Activated naive CD4-positive, alpha-beta T cell treated with anti-CD3 and anti-CD28 coated beads, Interleukin-2, amount 50 U/mL, for 24 hours (primary cell): Measurements from ENCODE around the gene SGMS2.

Experiments
- H3K27ac Mint-ChIP-seq: one replicate; pipeline ENCODE4 v1.8.0; 2021; ENCODE audit warnings: mild to moderate bottlenecking, mixed read lengths
- H3K27me3 Mint-ChIP-seq: one replicate; pipeline ENCODE4 v1.8.0; 2021; ENCODE audit warnings: mixed read lengths
- H3K36me3 Mint-ChIP-seq: one replicate; pipeline ENCODE4 v1.8.0; 2021; ENCODE audit warnings: mixed read lengths
- H3K4me1 Mint-ChIP-seq: one replicate; pipeline ENCODE4 v1.8.0; 2021; ENCODE audit warnings: mixed read lengths
- H3K4me3 Mint-ChIP-seq: one replicate; pipeline ENCODE4 v1.8.0; 2021; ENCODE audit warnings: mild to moderate bottlenecking, mixed read lengths
- H3K9me3 Mint-ChIP-seq: one replicate; pipeline ENCODE4 v1.8.0; 2021; ENCODE audit warnings: mixed read lengths

The SGMS2 gene

DNA sequence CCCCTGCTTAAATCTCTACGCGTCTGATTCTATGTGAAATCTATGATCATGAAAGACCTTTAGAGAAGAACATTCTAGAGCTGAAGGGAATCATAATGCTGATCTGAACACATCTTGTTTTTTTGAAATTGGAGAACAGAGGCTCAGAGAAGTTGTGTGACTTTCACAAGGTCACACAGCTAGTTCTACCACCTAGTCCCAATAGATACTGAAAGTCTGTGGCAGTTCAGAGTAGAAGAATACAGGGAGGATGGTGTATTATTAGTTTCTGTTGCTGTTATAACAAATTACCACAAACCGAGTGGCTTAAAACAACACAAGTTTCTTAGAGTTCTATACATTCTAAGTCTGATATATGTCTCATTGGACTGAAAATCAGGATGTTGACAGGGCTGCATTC is 121.1 kb downstream of the SGMS2 start:
- Mint-ChIP-seq H3K9me3 (no peaks in the 10 kb centered on the region), H3K36me3 (peaks cover 28% of the 10 kb centered on the region), H3K27me3 (no peaks in the 10 kb centered on the region), H3K27ac (no peak overlapping the region), H3K4me3 (no peak overlapping the region), H3K4me1 (no peaks in the 10 kb centered on the region)

DNA sequence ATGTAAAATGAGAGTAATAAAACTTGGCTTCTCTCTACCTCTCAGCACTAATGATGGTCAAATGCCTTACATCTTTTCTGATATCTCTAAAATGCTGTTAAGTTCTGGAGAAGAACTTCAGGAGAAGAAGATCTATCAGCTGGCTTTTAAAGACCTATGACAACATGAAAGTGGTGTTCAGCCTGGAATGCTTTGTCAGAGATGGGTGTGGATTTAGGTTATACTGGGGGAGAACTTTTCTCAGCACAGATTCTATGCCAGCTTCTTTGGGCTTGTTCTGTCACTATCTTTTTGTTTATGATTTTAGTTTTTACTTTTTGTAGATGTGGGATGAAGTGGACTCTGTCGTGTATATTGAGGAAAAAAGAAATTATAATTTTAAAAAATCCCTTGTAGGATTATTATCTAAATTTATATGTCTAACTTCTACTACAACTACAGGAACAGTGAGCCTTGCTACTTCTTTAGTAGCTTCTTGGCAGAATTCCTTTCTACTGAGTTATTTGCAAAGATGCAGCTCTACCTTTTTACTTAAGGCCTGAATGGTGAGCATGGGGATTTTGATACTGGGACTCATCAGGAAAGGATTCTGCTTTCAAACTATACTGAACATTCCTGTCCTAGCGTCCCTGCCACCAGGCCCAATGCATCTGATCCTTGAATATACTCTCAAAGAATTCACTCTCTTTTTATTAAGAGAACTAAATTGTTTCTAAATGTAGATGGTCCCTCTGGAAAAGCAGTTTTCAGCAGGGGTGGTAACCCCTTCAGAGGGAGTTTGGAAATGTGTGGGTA is 126.2 kb downstream of the SGMS2 start:
- Mint-ChIP-seq H3K36me3 (peaks cover 31% of the 10 kb centered on the region), H3K9me3 (peaks cover 9% of the 10 kb centered on the region), H3K4me3 (no peak overlapping the region), H3K27me3 (no peaks in the 10 kb centered on the region), H3K27ac (no peak overlapping the region), H3K4me1 (no peaks in the 10 kb centered on the region)

DNA sequence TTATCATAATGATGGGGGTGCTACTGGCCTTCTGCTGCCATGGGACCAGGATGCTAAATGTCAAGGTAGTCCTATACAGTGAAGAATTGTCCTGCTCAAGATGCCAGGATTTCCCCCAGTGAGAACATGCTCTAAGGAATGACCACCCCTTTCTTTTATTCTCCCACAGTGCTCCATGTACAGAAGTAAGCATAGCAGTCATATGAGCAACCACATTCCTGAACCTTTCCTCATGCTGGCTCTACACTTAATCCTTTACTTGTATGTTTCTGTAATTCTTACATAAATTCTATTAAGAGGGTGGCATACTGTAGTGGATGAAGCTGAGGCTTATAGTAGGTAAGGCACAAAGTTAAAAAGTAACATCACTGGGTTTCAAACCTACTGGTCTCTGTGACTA is 126.8 kb downstream of the SGMS2 start:
- no peak overlapping the region for H3K27ac Mint-ChIP-seq
- no peak overlapping the region for H3K4me3 Mint-ChIP-seq
- H3K36me3 Mint-ChIP-seq, result peaks cover 32% of the 10 kb centered on the region
- no peaks in the 10 kb centered on the region for H3K27me3 Mint-ChIP-seq
- H3K9me3 Mint-ChIP-seq, result peaks cover 15% of the 10 kb centered on the region
- H3K4me1 Mint-ChIP-seq, result no peaks in the 10 kb centered on the region

GRCh38 chr4:107956011-107956410 is 131.3 kb downstream of the SGMS2 start:
- H3K27me3 Mint-ChIP-seq, result no peaks in the 10 kb centered on the region
- H3K4me3 Mint-ChIP-seq, result no peak overlapping the region
- H3K27ac Mint-ChIP-seq, result no peak overlapping the region
- no peaks in the 10 kb centered on the region for H3K4me1 Mint-ChIP-seq
- peaks cover 14% of the 10 kb centered on the region for H3K36me3 Mint-ChIP-seq
- H3K9me3 Mint-ChIP-seq, result peaks cover 15% of the 10 kb centered on the region
